CD4-positive, alpha-beta T cell treated with Interleukin-6 at 100 ng/mL for 8 hours (primary cell): ENCODE data around the gene DRD2.

ENCODE experiments used
- DNase-seq: peaks from one replicate; pipeline ENCODE4 v3.0.0-alpha.2; 2020; ENCODE audit warnings: mixed read lengths, low spot score

The DRD2 gene

DNA sequence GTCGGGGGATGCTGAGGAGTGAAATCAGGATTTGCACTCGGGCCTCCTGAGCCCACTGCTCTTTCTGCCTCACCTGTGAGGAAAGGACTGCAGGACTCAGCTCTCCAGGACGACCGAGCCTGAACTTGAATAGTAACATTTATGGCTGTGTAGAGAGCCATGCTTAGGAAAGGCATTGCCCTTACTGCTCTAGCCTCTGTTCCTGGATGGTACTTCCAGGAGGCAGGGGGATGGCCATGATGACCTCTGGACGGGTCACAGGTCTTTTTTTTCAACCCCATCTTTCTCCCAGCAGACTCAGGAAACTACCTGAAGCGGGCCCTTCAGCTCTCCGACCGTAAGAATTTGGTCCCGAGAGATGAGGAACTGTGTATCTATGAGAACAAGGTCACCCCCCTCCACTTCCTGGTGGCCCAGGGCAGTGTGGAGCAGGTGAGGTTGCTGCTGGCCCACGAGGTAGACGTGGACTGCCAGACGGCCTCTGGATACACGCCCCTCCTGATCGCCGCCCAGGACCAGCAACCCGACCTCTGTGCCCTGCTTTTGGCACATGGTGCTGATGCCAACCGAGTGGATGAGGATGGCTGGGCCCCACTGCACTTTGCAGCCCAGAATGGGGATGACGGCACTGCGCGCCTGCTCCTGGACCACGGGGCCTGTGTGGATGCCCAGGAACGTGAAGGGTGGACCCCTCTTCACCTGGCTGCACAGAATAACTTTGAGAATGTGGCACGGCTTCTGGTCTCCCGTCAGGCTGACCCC lies 76.3 kb downstream of the DRD2 start:
- DNase-seq = no peak

DNA sequence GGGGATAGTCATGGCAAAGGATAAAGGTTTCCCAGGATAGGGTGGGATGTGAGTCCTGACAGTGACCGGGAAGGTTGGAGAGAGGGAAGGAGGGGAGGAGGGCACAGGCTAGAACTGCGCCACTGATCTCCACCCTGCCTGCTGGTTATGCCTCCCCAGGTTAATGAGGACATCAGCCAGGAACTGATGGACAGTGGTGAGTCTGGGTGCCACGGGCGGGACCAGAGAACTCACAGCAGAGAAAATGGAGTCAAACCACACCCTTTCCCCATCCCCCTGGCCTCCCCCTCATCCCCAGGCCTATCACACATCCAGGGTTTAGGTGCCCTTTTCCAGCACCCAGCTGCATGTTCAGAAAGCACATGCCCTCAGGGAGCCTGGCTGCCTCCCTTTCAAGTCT lies 77.4 kb downstream of the DRD2 start:
- DNase-seq = no peak

DNA sequence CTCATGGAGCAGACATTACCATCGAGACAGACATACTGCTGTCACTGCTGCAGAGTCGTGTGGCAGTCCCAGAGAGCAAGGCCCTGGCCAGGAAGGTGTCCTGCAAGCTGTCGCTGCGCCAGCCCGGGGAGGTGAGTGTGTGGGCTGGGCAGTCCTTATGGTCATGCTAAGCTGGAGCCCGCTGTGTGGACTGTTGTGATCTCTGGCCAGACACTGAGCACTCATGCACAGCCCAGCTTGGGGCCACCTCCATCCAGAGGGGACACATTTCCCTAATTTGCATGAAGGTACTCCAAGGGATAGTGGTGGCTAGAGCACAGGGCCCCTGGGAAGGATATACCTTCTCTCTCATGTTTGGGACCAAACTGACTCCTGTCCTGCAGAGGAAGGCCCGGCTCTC lies 78.0 kb downstream of the DRD2 start:
- DNase-seq = no peak

DNA sequence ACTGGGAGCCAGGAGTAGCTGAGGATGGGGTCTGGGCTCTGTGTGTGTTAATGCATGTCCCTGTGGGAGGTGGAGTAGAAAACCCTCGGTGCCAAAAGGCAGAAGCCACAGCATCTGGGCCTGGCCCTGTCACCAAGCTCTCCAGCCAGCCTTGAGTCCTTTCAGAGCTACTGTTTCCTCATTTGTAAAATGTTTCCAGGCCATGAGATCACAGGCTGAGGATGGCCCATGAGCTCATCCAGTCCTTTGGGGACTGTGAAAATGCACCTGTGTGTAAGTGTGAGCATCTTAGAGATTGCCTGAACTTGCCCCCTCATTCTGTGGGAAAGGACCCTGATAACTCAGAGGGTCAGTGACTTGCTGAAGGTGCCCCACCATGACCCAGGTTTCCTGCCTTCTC lies 78.5 kb downstream of the DRD2 start:
- no peak for DNase-seq

DNA sequence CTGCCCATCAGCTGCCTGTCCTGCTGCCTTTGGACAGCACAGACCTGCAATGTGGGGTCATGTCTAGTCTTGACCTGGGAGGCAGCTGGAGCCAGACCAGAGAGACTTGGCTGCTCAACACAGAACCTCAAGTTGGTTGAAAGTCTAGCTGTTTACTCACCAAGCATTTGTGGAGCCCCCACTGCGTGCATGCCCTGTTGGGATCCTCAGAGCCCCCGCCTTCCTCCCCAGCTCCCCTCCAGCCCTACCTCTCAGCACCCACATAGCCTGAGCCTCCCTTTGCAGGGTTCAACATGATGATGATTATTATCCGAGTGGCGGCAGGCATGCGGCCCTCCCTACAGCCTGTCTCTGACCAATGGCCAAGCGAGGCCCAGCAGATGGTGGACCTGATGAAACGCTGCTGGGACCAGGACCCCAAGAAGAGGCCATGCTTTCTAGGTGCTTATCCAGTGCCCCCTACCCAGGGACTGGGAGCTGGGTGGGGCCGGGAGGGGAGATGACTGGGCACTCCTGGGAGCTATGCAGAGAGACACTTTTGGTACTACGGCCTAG lies 79.3 kb downstream of the DRD2 start:
- DNase-seq = no peak

DNA sequence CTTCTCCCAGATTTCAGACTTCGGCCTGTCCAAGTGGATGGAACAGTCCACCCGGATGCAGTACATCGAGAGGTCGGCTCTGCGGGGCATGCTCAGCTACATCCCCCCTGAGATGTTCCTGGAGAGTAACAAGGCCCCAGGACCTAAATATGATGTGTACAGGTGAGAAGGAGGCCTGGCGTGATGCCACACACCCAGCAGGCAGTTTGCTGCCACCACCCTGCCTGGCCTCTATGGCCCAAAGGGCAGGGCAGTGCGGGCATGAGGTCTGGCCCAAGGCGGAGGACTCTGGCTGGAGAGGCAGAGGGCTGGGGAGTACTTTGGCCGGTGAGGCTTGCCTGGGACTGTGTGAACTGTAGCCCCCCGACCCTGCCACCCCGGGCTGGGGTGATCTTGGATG lies 80.3 kb downstream of the DRD2 start:
- DNase-seq = no peak

DNA sequence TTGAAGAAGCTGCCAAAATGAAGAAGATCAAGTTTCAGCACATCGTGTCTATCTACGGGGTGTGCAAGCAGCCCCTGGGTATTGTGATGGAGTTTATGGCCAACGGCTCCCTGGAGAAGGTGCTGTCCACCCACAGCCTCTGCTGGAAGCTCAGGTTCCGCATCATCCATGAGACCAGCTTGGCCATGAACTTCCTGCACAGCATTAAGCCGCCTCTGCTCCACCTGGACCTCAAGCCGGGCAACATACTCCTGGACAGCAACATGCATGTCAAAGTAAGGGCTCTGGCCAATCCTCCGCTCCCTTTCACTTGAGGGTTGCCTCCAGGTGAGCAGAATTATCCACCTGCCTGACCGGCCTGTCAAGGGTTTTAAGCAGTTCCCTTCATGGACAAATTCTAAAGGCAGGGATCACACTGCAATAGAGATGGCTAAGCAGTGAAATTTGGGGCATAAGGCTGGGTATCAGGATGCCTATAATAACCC lies 81.7 kb downstream of the DRD2 start:
- DNase-seq = no peak

DNA sequence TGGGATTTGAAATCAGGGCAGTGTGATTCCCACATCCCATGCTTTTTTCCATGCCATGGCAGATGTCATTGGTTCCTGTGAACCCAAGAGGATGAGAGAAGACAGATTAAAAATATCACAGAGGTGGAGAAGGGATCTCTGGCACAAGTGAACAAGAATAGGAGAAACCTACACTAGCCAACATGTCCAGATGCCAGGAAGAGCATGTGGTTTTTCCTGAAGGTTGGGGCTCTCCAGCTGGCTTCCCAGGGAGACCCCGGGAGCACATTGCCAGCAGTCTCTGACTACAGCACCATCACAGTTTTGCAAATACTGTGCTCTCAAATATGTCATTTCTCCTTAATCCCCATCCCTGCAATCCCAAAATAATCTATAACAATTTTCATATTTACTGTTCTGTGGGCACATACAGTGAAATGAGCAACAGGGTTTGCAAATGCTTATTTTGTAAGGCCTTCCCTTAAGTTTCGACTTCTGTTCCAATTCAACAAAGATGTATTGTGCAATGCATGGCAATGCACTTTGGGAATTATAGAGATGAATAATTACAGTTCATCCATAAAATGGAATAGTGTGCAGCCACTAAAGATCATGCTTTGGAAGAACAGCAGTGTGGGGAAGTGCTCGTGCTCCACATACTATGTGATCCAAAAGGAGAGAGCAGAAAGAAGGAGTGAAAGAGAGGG lies 82.8 kb downstream of the DRD2 start:
- no peak for DNase-seq

DNA sequence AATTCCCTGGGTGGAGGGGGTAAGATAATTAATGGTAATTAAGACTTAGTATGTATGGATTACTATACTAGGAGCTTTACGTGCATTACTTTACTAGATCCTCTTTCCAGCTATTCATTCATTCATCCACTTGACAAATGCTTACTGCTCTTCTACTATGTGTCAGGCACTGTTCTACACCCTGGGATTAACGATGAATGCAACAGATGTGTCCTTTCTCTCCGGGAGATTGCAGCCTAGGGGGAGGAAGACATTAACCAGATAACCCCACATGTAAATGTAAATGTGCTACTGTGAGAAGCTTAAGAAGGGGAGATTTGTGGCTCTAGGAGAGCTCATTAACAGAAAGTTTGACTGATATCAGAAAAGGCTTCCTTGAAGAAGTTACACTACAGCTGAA lies 85.9 kb downstream of the DRD2 start:
- no peak for DNase-seq

DNA sequence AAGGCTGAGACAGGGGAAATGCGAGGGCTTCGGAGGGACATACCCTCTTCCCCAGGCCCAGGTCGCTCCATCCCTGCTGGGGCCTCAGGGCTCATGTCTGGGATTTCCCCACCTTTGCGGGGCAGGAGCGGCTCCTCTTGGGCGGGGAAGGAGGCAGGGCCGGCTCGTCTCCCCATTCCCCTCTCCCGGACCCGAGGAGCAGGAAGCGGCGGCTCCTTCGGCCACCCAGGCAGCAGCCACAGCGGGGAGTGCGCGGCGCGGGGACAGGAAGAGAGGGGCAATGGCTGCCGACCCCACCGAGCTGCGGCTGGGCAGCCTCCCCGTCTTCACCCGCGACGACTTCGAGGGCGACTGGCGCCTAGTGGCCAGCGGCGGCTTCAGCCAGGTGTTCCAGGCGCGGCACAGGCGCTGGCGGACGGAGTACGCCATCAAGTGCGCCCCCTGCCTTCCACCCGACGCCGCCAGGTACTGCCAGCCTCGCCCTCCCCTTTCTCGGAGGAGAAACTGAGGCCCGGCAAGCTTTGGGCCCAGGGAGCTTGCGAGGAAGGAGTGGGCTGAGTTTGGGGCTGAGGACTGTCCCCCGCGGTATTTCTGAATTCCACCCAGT lies 87.5 kb downstream of the DRD2 start, which contains the start of gene ANKK1:
ANKK1 (plus strand) TSS at position 175 of the 607 bp plus-strand sequence; CDS start at position 281, 106 bp downstream.
- no peak for DNase-seq

DNA sequence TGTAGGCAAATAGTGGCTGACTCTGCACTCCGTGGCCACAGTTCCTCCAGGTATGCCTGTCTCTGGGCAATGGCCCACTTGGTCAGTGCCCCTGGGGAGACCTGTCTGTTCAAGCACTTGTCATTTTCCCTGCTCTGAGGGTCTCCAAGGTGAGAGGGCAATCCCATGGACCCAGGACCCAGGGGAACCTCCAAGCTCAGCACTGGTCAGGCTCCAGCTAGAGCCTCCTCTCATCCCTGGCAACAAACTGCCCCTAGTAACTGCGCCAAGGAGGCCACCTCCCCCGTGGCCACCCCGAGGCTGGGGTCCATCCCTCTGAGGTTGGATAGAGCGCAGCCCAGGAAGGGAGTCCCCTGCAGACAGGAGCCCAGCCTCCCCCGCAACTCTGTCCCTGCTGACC lies 88.3 kb downstream of the DRD2 start:
- DNase-seq = no peak

DNA sequence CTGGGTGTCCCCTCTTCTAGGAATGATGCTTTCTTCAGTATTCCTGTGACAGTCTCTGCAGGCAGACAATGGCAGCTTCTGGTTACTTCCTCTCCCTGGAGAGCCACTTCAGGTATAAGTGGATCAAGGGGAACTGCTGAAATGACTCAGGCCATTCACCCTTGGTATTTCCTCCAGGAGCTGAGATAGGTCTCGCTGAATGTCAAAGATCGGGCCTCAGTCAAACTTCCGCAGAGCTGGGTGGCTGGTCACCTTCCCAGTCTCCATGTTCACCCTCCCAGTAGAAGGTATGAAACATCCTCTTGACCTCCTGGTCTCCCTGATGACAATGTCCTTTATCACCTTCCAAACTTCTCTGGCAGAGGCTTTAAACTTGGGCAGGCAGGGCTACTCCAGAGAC lies 89.4 kb downstream of the DRD2 start:
- DNase-seq = no peak

DNA sequence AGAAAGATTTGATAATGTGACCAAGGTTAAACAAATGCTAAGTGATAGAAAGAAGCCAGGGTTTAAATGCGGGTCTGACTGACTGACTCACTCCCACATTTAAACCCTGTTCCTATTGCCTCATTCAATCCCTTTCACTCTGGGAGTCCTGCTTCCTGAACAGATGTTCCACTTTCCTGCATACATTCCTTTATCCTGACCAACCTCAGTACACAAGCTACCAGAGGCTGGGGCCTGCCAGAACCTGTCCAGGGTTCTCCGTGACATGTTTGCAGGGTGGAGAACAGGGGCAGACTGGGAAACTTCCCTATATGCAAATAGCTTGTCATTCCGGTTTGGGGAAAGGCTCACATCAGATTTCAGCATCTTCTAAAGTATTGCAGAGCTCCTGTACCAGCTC lies 90.6 kb downstream of the DRD2 start:
- no peak for DNase-seq

DNA sequence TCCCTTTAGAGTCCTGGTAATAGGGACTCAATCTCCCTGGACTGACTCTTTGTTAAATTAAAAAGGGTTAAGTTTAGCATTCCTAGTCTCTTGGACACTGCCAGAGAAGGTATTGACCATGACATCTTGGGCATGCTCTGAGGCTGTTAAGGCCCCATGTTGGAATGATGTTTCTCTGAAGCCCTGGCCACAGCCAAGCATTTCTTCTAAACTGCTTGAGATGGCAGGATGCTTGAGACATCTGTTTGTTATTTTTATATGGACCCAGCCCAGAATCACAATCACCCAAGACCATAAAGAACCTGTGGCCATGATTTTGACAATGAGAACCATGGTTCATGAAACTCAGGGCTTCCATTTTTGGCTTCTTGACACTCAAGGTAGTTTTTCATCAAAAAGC lies 93.1 kb downstream of the DRD2 start:
- DNase-seq = no peak

DNA sequence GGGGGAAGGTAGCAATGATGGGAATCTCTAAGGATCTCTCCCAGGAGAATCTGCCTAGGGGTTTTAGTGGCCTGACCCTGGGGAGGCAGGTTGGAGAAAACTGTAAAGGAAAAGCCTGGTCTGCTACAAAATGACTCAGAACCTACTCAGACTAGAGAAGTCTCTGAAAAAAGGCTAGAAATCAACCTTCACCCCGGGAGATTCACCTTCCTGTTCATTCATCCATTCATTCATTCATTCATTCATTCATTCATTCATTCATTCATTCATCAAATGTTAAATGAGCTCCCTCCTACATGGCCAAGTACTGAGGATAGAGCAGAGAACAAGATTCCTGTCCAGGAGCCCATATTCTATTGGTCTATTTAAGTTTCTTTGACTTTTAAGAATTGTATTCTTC lies 96.5 kb downstream of the DRD2 start:
- DNase-seq = no peak

DNA sequence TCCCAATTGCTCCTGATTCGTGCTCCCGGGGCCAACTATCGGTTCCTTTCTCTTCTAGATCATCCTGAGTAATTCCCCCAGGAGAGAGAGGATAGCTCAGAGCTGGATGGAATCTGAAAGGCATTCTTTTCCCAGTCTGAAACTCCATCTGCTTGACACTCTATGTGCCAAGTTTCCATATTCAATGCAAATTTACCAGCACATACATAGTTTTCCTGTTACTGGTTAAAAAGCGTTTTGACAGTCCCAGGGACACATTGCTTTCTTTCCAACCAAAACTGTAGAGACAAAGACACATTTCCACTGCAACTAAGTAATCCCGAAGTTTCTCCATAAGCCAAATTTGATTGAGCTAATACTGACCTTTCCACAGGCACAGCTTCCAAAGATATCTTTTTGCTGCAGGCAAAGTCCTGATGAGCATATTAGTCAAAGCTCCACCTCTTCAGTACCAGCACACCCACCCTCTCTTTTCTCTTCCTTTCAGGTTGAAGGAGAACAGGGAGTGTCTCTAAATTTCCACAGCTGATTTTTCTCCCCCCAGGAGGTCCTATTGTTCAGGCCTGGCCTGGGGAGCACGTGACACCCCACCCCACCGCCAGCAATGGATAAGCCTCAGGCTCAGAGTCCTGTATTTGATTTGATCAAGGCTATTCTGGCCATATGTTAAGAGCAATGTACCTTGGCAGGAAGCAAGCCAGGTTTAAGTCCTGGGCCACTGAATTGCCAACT lies 97.4 kb downstream of the DRD2 start:
- DNase-seq = no peak

DNA sequence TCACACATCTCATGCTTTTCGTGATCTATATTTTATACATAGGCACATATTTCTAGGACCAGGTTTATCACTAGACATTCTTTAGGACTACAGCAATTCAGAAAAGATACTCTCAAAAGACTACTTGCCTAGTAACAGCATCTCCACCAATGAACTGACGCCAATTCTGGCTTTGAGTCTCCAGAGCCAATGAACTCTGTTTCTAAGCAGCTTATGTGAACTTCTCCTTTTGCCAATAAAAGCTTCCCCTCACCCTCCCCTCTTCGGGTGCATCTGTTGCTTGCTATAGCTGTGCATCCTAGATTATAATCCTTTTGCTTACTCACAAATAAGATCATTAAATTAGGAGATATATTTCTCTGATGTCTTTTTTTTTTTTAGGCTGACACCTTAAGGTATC lies 99.0 kb downstream of the DRD2 start:
- DNase-seq = no peak

DNA sequence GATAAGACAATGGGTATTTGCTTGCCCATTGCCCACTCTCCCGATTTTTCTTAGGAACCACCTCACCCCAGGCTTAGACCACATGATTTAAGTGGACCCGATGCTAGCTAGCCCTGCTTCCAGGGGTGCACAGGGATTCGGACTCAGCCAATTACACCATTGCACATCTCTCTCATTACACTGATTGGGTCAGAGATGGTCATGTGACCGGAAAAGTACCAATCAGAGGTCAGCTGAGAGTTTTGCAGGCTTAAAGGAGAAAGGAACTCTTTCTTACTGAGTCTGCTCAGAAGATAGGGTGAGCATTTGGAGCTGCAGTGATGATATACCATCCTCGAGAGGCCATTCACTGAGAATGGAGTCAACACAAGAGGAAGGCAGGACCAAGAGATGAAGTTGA lies 99.8 kb downstream of the DRD2 start:
- DNase-seq = no peak

DNA sequence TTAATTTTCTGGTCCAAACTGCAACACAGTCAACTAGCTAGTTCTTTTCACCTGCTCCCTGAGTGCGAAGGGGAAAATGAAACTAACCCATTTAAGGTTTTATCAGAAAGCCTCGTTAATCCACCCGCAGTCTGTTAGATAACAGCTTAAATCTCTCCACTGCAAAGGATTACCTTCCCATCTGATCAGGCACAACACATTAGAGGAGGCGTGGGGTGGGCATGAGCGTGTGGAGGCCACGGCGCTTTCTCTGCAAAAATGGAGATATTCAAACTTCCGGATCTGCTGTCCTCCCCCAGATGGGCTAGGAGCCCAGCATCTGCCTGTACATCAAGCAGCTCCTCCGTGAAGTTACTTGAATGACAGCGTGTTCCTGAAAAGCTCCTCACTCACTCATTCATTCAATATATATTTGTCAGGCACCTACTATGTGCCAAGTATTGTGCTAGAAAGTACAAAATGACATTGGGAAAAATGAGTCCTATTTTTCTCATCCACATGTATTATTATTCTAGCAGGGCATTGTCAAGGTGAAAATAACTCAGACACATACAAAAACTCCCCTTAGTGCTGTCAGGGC lies 101.1 kb downstream of the DRD2 start:
- no peak for DNase-seq

DNA sequence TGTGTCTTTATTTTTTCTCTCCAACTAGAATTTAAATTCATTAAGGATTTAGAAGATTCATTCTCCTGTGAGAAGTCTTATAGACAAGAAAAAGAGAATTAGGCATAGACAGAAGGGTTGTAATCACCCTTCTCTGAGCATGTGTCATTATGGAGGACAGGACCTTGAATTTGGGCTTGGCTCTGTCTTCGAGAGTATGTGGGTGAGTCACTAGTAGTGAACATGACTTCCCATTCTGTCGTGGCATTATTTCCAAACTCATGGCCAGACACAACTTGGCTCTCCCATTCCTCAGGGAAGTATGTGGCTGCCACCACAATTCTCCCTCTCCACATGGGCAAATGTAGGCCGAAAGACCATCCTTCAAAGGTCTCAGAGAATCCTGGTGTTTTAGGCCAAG lies 101.9 kb downstream of the DRD2 start:
- no peak for DNase-seq

DNA sequence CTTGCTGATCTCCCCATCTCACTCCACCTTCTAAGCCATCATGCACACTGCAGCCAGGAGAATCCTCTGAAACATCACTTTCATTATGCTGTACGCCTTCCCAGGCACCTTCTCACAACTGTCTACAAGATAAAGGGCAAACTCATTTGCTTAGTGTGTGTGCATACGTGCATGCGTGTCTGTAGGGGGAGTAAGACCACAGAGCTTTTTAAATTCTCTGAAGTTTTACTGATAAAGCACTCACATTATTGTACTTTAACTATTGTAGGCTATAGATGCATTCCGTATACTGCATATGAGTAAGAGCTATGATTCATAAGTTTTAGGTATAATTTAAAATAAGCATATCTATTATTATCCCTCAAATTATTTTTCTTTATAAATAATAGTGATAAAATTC lies 102.9 kb downstream of the DRD2 start:
- no peak for DNase-seq

DNA sequence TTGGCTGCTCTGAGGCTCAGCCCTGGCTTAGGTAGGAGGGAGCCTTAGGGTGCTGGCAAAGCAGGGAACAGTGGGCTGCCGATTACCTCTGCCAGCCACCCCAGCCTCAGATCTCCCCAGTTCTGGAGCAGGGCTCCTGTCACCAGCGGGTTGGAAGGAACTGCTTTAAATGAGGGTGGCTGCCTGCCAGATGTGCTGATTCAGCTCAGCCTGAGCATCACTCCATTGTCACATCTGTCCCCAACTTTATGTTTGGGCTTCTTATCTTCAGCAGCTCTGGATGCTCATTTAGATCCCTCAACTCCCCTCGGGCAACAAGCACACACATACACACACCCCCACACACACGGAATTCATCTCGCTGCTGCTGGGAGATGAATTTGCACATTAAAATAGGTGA lies 104.6 kb downstream of the DRD2 start:
- no peak for DNase-seq
